Type B pancreatic cell (in vitro differentiated cells): ENCODE results near the gene ZNF442. TPM values are rescaled to one million over a fixed set of nuclear protein-coding genes. Genes with fewer than 3 reads are reported as not detected.
"Not testable (repeated sequence)": the region's sequence is repeated elsewhere in the genome, so short reads cannot be mapped to it uniquely, and the experiment has no call there.

Experiments
- DNase-seq: peaks from one replicate; pipeline ENCODE4 v3.0.0; 2021; ENCODE audit warnings: mixed read lengths; ENCODE audit not compliant: unreplicated experiment; ENCODE audit errors: extremely low spot score
- H3K27ac Mint-ChIP-seq: 2 replicates; pipeline ENCODE4 v1.8.0; 2021; ENCODE audit warnings: mild to moderate bottlenecking, mixed read lengths
- H3K27me3 Mint-ChIP-seq: 2 replicates; pipeline ENCODE4 v1.8.0; 2021; ENCODE audit warnings: mixed read lengths
- H3K36me3 Mint-ChIP-seq: 2 replicates; pipeline ENCODE4 v1.8.0; 2021; ENCODE audit warnings: mixed read lengths
- H3K4me1 Mint-ChIP-seq: one replicate; pipeline ENCODE4 v1.8.0; 2021; ENCODE audit warnings: mixed read lengths; ENCODE audit not compliant: unreplicated experiment
- H3K4me3 Mint-ChIP-seq: 2 replicates; pipeline ENCODE4 v1.8.0; 2021; ENCODE audit warnings: mild to moderate bottlenecking, mixed read lengths
- H3K9me3 Mint-ChIP-seq: 2 replicates; pipeline ENCODE4 v1.8.0; 2021; ENCODE audit warnings: mixed read lengths
- long read RNA-seq: library from polyadenylated mRNA; unstranded; transcript quantifications from one replicate; pipeline ENCODE4 v2.0.0, GENCODE V29; 2020
- total RNA-seq: library from RNA; stranded (reverse); gene quantifications from 2 replicates; pipeline ENCODE4 v1.2.1, GENCODE V29; 2021; ENCODE audit warnings: low replicate concordance
- TF ChIP-seq, protein P1 (sequence below): fragments of 200-600 bp; sonication (generic); conservative IDR thresholded peaks from 2 replicates; pipeline ENCODE4 v1.5.0; 2021; ENCODE audit warnings: antibody characterized with exemption, mild to moderate bottlenecking

The ZNF442 gene
- total RNA-seq, result 2.4 and 5.1 TPM in 2 replicates
- long read RNA-seq, transcript ZNF442-203 (3 exons, 1,906 nt), result major isoform, 10 of 15 reads
- long read RNA-seq, partial matches to known transcripts, result 0 of 15 reads
- long read RNA-seq, other reads (novel, unspliced or antisense), result 5 of 15 reads

DNA sequence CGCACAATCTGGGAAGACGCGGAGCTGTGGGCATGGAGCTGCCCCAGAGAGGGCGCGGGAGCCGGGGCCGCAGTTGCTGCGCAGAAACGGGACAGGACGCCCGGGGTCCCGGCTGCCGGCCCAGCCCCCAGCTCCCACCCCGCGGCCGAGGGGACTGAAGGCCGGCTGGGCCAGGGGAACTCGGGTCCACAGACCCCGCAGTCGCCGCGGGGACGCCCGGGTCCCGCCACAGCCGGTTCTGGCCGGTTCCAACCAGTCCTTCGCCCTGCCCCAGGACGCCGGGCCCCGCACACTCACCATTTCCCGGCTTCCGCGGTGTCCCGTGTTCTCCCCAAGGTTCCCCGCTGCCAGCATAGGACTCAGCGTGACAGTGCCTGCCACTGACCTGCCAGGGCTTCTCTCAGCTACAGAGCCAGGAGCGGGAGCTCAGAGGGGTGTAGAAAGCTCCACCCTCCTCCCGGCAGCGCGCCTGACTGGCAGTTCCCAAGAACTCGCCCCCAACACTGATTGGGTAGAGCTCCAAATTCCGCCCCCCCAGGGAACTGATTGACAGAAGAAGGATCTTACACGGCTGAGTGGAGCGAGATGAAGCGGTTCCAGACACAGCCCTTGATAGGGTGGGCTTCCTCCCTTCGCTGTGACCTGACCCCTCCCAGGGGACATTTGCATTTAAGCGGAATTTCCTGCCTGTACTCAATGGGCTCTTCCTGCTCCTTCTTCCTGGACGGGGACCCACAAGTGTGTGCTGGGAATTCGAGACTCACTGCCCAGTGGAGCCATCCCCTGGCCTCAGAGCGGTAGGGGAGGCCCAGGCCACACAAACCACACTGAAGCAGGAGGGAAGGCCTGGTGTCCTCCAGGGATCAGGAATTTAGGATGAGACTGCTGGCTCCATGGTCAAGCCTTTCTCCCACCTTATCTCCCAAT lies at the start of gene ZNF442:
Gene ZNF442, minus strand, starts transcription at position 448 of the 927 bp plus-strand sequence. CDS start 2,052 bp downstream, outside the sequence.
- H3K4me1 Mint-ChIP-seq, result peaks cover 20% of the 10 kb centered on the region
- H3K4me3 Mint-ChIP-seq, result peak within 1 kb of the TSS; percentile 99
- H3K9me3 Mint-ChIP-seq, result peaks cover 9% of the 10 kb centered on the region
- H3K27ac Mint-ChIP-seq, result peak within 1 kb of the TSS; percentile 96
- H3K36me3 Mint-ChIP-seq, result peaks cover 4% of the 10 kb centered on the region
- H3K27me3 Mint-ChIP-seq, result no peaks in the 10 kb centered on the region
- DNase-seq, result peak; percentile 93
- TF ChIP-seq, protein P1, sequence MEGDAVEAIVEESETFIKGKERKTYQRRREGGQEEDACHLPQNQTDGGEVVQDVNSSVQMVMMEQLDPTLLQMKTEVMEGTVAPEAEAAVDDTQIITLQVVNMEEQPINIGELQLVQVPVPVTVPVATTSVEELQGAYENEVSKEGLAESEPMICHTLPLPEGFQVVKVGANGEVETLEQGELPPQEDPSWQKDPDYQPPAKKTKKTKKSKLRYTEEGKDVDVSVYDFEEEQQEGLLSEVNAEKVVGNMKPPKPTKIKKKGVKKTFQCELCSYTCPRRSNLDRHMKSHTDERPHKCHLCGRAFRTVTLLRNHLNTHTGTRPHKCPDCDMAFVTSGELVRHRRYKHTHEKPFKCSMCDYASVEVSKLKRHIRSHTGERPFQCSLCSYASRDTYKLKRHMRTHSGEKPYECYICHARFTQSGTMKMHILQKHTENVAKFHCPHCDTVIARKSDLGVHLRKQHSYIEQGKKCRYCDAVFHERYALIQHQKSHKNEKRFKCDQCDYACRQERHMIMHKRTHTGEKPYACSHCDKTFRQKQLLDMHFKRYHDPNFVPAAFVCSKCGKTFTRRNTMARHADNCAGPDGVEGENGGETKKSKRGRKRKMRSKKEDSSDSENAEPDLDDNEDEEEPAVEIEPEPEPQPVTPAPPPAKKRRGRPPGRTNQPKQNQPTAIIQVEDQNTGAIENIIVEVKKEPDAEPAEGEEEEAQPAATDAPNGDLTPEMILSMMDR, result peak; percentile 72

DNA sequence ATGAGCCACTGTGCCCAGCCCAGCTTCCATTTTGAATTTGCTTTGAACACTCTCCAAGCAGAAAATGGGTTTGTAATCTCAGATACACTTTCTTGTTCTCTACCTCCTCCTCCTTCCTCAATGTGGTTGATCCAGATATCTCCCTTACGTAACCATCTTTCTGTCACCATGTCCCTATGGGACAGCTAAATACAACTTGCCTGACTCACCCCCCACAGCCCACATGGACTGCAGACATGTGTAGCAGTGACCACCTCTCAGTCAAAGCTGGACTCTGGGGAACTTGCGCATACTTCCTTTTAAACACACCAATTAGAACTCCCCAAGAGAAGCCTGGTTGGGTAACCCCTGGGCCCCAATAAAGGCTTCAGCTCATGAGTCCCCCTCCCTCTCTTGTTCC lies 46.4 kb upstream of the ZNF442 start:
- H3K27ac Mint-ChIP-seq, result no peak overlapping the region
- H3K9me3 Mint-ChIP-seq, result peaks cover 13% of the 10 kb centered on the region
- H3K27me3 Mint-ChIP-seq, result no peaks in the 10 kb centered on the region
- TF ChIP-seq, protein P1, result no peak
- no peaks in the 10 kb centered on the region for H3K4me1 Mint-ChIP-seq
- DNase-seq, result no peak
- H3K36me3 Mint-ChIP-seq, result peaks cover 6% of the 10 kb centered on the region
- no peak overlapping the region for H3K4me3 Mint-ChIP-seq

DNA sequence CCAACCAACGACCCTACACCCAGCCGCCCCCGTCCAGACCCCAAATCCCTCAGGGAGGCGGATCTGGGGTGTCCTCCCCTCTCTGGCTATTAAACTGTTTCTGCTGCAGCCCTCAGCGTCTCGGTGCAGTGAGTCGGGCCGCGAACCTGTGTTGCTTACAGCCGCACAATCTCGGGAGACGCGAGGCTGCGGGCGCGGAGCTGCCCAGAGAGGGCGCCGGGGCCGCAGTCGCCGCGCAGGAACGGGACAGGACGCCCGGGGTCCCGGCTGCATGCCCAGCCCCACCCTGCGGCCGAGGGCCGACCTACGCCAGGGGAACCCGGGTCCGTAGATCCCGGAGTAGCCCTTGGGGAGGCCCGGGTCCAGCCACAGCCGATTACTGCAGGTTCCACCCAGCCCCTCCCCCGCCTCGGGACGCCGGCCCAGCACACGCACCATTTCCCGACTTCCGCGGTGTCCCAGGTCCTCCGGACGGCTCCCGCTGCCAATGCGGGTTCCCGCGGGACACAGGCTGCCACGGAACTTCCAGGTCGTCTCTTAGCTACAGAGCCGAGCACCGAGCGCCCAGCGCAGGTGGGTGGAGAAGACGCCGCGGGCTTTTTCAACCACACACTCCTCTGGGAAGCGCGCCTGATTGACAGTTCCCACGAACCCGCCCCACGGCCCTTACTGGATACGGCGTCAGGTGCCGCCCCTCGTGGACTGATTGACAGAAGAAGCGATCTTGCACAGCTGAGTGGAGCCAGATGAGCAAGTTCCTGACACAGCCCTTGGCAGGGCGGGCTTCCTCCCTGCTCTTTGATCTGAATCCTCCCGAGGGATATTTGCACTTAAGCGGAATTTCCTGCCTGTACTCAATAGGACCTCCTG lies 35.4 kb upstream of the ZNF442 start, which contains the start of gene ZNF799:
Gene ZNF799, minus strand, starts transcription at position 639 of the 870 bp plus-strand sequence. Its CDS starts 201 bp downstream, at position 438.
- Mint-ChIP-seq H3K27ac (peak within 1 kb of the TSS; percentile 92), H3K9me3 (no peaks in the 10 kb centered on the region), H3K36me3 (no peaks in the 10 kb centered on the region), H3K4me3 (peak within 1 kb of the TSS; percentile 95), H3K4me1 (no peaks in the 10 kb centered on the region), H3K27me3 (no peaks in the 10 kb centered on the region)
- TF ChIP-seq, protein P1, result peak; percentile 48
- DNase-seq, result peak; percentile 96

DNA sequence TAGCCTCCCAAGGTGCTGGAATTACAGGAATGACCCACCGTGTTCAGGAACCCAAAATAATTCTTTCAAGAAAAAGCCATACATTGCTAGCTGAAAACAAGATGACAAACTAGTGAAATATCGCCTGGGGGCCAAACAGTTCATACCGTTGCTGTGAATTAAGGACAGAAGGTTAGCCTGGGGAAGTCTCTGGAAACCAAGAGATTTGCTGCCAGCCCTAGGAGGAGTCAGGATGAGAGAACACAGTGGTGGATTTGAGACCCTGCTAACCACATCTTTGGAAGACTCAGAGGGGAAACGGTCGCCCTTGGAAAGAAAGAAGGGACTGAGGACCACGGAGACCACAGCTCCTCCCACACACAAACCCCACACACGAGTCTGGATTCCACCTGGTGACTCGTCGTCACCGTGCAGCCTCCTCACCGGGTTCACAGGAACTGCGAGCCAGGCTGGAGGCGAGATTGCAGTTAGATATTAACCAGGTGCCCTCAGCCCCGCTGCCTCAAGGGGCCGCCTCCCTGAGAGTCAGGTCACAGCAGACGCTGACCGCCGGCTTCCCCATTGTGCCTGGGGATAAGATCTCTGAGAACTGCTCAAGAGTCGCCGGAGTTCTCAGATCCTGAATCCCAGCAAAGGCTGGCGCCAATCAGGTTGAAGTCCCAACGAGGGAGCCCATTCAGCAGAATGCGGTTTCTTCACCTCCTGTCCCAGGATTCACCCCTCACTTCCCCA lies 34.6 kb upstream of the ZNF442 start:
- H3K27me3 Mint-ChIP-seq, H3K36me3 Mint-ChIP-seq, DNase-seq, H3K9me3 Mint-ChIP-seq, H3K4me1 Mint-ChIP-seq: not testable (repeated sequence)
- Mint-ChIP-seq H3K27ac (peak overlapping the region; percentile 85), H3K4me3 (peak overlapping the region; percentile 93)

DNA sequence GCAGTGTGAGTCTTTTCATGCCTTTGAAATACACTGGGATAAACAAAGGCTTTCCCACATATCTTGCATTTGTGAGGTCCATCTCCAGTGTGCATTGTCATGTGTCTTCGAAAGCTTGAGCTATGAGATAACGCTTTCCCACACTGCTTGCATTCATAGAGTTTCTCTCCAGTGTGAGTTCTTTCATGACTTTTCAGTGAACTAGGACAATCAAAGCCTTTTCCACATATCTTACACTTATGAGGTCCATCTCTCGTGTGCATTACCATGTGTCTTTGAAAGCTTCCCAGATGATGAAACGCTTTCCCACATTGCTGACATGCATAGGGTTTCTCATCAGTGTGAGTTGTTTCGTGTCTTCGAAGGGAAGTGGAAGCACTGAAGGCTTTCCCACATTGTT lies 25.7 kb upstream of the ZNF442 start:
- Mint-ChIP-seq H3K36me3 (peaks cover 47% of the 10 kb centered on the region), H3K9me3 (peaks cover 12% of the 10 kb centered on the region)
- not testable (repeated sequence) for H3K27ac Mint-ChIP-seq, DNase-seq, H3K4me3 Mint-ChIP-seq, H3K27me3 Mint-ChIP-seq, H3K4me1 Mint-ChIP-seq

DNA sequence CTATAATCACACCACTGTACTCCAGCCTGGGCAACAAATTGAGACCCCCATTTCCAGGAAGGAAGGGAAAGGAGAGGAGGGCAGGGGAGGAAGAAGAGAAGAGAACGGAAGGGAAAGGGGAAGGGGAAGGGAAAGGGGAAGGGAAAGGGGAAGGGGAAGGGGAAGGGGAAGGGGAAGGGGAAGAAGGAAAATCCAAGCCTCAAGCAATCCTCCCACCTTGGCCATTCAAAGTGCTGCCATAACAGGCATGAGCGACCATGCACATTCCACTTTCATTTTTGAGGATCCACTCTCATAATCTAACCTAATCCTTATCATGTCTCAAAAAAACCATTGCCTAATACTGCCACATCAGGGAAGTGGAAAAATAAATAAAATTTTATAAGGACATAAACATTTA lies 20.9 kb upstream of the ZNF442 start:
- H3K27me3 Mint-ChIP-seq, H3K4me3 Mint-ChIP-seq, DNase-seq, H3K27ac Mint-ChIP-seq, H3K4me1 Mint-ChIP-seq, H3K9me3 Mint-ChIP-seq: not testable (repeated sequence)
- peaks cover 31% of the 10 kb centered on the region for H3K36me3 Mint-ChIP-seq
